Lung (tissue), 12 donors: ENCODE data around the gene TVP23A. TPM values are rescaled to one million over a fixed set of nuclear protein-coding genes. Genes with fewer than 3 reads are reported as not detected.
A peak's percentile ranks its signal among the peaks of the same experiment; 100 is the strongest.

Experiments used
- ATAC-seq: fragments of 200-7000 bp; cut with Tn5 transposase; one replicate; pipeline ENCODE4 v1.9.1; 2020; ENCODE audit warnings: moderate number of reproducible peaks; ENCODE audit not compliant: insufficient read depth, low FRiP score
- DNase-seq, 3 donors: peaks; one replicate each; pipeline ENCODE4 v3.0.0-alpha.2; 2013 to 2017
- H3K27ac ChIP-seq, 2 donors: one replicate each; pipeline ENCODE4 v1.5.1; 2013; ENCODE audit warnings: mild to moderate bottlenecking in 2 of 2, moderate library complexity in 2 of 2, control low read depth in 1 of 2, inconsistent platforms in 1 of 2, low read depth in 1 of 2, low read length in 1 of 2
- H3K27me3 ChIP-seq, 3 donors: one replicate each; pipeline ENCODE4 v1.5.1; 2013; ENCODE audit warnings: low read length in 2 of 3; ENCODE audit not compliant: control insufficient read depth in 3 of 3, insufficient read depth in 3 of 3
- H3K36me3 ChIP-seq, 4 donors: one replicate each; pipeline ENCODE4 v1.5.1; 2013; ENCODE audit warnings: low read length in 4 of 4, mild to moderate bottlenecking in 1 of 4, moderate library complexity in 1 of 4; ENCODE audit not compliant: control insufficient read depth in 4 of 4, insufficient read depth in 4 of 4
- H3K4me1 ChIP-seq, 5 donors: one replicate each; pipeline ENCODE4 v1.5.1; 2013; ENCODE audit warnings: low read length in 5 of 5, mild to moderate bottlenecking in 2 of 5, moderate library complexity in 1 of 5; ENCODE audit not compliant: control insufficient read depth in 5 of 5, insufficient read depth in 5 of 5
- H3K4me3 ChIP-seq: one replicate; pipeline ENCODE4 v1.5.1; 2013; ENCODE audit warnings: mild to moderate bottlenecking, control low read depth, moderate library complexity
- H3K9ac ChIP-seq, 2 donors: one replicate each; pipeline ENCODE4 v1.5.1; 2013; ENCODE audit warnings: low read length in 2 of 2, control low read depth in 1 of 2; ENCODE audit not compliant: insufficient read depth in 1 of 2
- H3K9me3 ChIP-seq, 4 donors: one replicate each; pipeline ENCODE4 v1.5.1; 2013; ENCODE audit warnings: low read length in 3 of 4, mild to moderate bottlenecking in 1 of 4, moderate library complexity in 1 of 4; ENCODE audit not compliant: control insufficient read depth in 4 of 4, insufficient read depth in 3 of 4
- CTCF ChIP-seq: IDR thresholded peaks from 2 replicates; pipeline ENCODE4 v1.5.1; 2012; ENCODE audit warnings: mild to moderate bottlenecking; ENCODE audit errors: control extremely low read depth, extremely low read depth
- WGBS, 2 donors: extraction: QIAGEN DNeasy Blood & Tissue Kit; methylation state at CpG; one replicate each; pipeline ENCODE4 v1.1.7; 2013; 5-methylcytosine and 5-hydroxymethylcytosine counted together
- polyA plus RNA-seq, 2 donors: library from polyadenylated mRNA; stranded (reverse); fragments of 200-250 nt; gene quantifications; one replicate each; pipeline ENCODE4 v1.2.1, GENCODE V29; 2013
- total RNA-seq, 2 donors: library from RNA; depleted of rRNA in 1 of 2; stranded (reverse); fragments of >200 nt in 1 of 2; gene quantifications; one replicate each; pipeline ENCODE4 v1.2.1, GENCODE V29; 2014 to 2021
- donor health status: control.
- donor health status: control.
- donor health status: Bipolar disorder and iron deficiency.
- donor health status: healthy.
- donor health status: DM: yes; HTN: yes; CAD: no.

The TVP23A gene
- total and polyA plus RNA-seq, 4 donors, result 0.22 to 6.1 (median 0.25) TPM

DNA sequence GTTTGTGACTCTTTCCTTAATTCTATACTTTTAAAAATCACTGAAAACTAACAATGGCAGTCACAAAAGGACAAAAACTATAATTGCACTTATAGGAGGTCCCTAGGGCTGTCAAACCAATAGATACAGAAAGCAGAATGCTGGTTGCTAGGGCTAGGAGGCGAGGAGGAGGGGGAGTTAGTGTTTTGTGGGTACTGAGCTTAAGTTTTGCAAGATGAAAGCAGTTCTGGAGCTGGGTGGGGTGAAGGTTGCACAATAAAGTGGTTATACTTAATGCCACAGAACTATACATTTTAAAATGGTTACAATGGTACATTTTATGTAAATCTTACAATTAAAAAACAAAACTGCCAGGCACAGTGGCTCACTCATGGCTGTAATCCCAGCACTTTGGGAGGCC lies 47.7 kb downstream of the TVP23A start:
- WGBS, 2 donors, result 43 to 70% methylated on average over 1 of the region's 1 CpG
- Histone ChIP-seq H3K4me1 (peaks cover 0 to 5% (median 0%) of the 10 kb centered on the region in 5 donors), H3K9me3 (no peaks in the 10 kb centered on the region), H3K27me3 (no peaks in the 10 kb centered on the region), H3K27ac (no peak overlapping the region), H3K9ac (no peak overlapping the region), H3K36me3 (peaks cover 11 to 25% (median 18%) of the 10 kb centered on the region in 4 donors), H3K4me3 (no peak overlapping the region)
- DNase-seq, result peak in 1 of 3 donors; percentile 10
- no peak for TF ChIP-seq CTCF
- ATAC-seq, result no peak

GRCh38 chr16:10769381-10769780 lies 49.2 kb downstream of the TVP23A start:
- Histone ChIP-seq H3K9ac (no peak overlapping the region), H3K27me3 (no peaks in the 10 kb centered on the region), H3K4me1 (peaks cover 0 to 8% (median 0%) of the 10 kb centered on the region in 5 donors), H3K9me3 (no peaks in the 10 kb centered on the region), H3K27ac (no peak overlapping the region), H3K36me3 (peaks cover 11 to 30% (median 23%) of the 10 kb centered on the region in 4 donors), H3K4me3 (no peak overlapping the region)
- no peak for ATAC-seq
- TF ChIP-seq CTCF, result no peak
- no peak for DNase-seq
- 84 to 90% methylated on average over 7 of the region's 7 CpGs for WGBS, 2 donors

DNA sequence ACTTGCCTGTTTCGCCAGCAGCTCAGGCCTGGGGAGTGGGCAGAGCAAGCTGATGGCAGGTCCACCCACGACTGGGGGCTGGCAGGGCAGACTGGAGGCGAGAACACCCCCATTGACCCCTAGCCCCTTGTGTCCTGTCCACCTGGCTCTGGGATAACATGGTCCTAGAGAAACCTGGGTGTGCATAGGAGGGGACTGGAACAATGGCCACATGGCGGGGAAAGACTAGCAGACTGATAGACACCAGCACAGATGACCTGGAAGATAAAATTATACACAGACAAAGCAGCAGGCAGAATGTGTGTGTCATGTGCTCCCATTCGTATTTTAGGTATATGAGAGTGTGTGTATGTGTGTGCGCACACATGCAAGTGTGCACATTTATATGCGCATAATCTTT lies 51.5 kb downstream of the TVP23A start:
- Histone ChIP-seq H3K9me3 (no peaks in the 10 kb centered on the region), H3K9ac (no peak overlapping the region), H3K4me3 (no peak overlapping the region), H3K36me3 (peaks cover 17 to 41% (median 38%) of the 10 kb centered on the region in 4 donors), H3K27me3 (no peaks in the 10 kb centered on the region), H3K4me1 (peaks cover 0 to 8% (median 0%) of the 10 kb centered on the region in 5 donors), H3K27ac (no peak overlapping the region)
- 87 to 90% methylated on average over 7 of the region's 7 CpGs for WGBS, 2 donors
- DNase-seq, result no peak
- no peak for ATAC-seq
- no peak for TF ChIP-seq CTCF

DNA sequence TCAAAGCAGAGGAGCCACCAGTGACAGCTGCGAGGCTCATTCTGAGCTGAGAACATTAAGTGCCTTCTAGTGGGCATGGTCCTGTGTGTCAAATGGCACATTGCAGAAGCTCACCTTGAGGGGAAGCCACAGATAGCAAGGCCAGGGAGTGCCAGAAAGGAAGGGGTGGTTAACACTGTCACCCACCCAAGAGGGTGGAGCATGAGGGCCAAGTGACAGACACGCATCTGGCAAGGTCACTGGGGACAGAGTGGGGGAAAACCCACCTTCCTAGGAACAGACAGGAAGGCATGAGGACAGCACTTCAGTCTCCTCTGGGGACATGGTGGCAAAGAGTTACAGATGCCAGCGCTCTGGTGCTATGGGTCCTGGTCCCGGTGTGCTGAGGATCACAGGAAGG lies 52.8 kb downstream of the TVP23A start:
- no peak for TF ChIP-seq CTCF
- H3K27me3 ChIP-seq, result no peaks in the 10 kb centered on the region
- peak overlapping the region in 1 of 2 donors; percentile 21 for H3K27ac ChIP-seq
- no peaks in the 10 kb centered on the region for H3K9me3 ChIP-seq
- H3K9ac ChIP-seq, result no peak overlapping the region
- no peak for DNase-seq
- H3K36me3 ChIP-seq, result peaks cover 27 to 52% (median 43%) of the 10 kb centered on the region in 4 donors
- WGBS, 2 donors, result 77 to 92% methylated on average over 4 of the region's 4 CpGs
- no peak overlapping the region for H3K4me3 ChIP-seq
- ATAC-seq, result no peak
- H3K4me1 ChIP-seq, result peaks cover 0 to 8% (median 0%) of the 10 kb centered on the region in 5 donors
